ENCODE data around the gene ELOVL1.

- TF ChIP-seq CTCF (IDR thresholded peaks at IDR 0.05), result no peak
- no peak for TF ChIP-seq POLR2A (IDR thresholded peaks at IDR 0.05)
These were observed 3.8 kb downstream of the ELOVL1 start for GRCh38 chr1:43363935-43364525.
